DOHH2 (cell line): Measurements from ENCODE around the gene GAS6.

Experiments used
- H3F3A ChIP-seq: fragments of 200-600 bp; sonication (generic), shearing (Covaris generic); 2 replicates; pipeline ENCODE4 v1.6.0; 2016; ENCODE audit warnings: antibody characterized with exemption, mild to moderate bottlenecking; ENCODE audit not compliant: control insufficient read depth, insufficient read depth
- H3K27ac ChIP-seq: fragments of 200-600 bp; sonication (generic); 2 replicates; pipeline ENCODE4 v1.5.1; 2014; ENCODE audit warnings: low read depth, mild to moderate bottlenecking, low read length, moderate library complexity
- H3K27me3 ChIP-seq: fragments of 200-600 bp; sonication (generic); 2 replicates; pipeline ENCODE4 v1.6.1; 2014; ENCODE audit warnings: mild to moderate bottlenecking, low read length, mixed read lengths; ENCODE audit not compliant: control insufficient read depth
- H3K36me3 ChIP-seq: fragments of 200-600 bp; sonication (generic); 2 replicates; pipeline ENCODE4 v1.6.1; 2014; ENCODE audit warnings: mild to moderate bottlenecking, low read length, moderate library complexity, mixed read lengths; ENCODE audit not compliant: control insufficient read depth
- H3K4me1 ChIP-seq: fragments of 200-600 bp; sonication (generic); 2 replicates; pipeline ENCODE4 v1.6.1; 2014; ENCODE audit warnings: mild to moderate bottlenecking, low read length, mixed read lengths; ENCODE audit not compliant: control insufficient read depth
- H3K4me2 ChIP-seq: fragments of 200-600 bp; sonication (generic); 2 replicates; pipeline ENCODE4 v1.6.0; 2014; ENCODE audit warnings: mild to moderate bottlenecking, low read length, moderate library complexity
- H3K4me3 ChIP-seq: fragments of 200-600 bp; sonication (generic); 2 replicates; pipeline ENCODE4 v1.5.1; 2014; ENCODE audit warnings: mild to moderate bottlenecking, low read length, mixed read lengths
- H3K79me2 ChIP-seq: fragments of 200-600 bp; sonication (generic); 2 replicates; pipeline ENCODE4 v1.6.1; 2014; ENCODE audit warnings: mild to moderate bottlenecking, low read length, mixed read lengths; ENCODE audit not compliant: control insufficient read depth
- H3K9me2 ChIP-seq: fragments of 200-600 bp; sonication (generic); replicated peaks from 2 replicates; pipeline ENCODE4 v1.6.1; 2014; ENCODE audit warnings: mild to moderate bottlenecking, low read length, mixed read lengths; ENCODE audit not compliant: control insufficient read depth
- H3K9me3 ChIP-seq: fragments of 200-600 bp; sonication (generic); 2 replicates; pipeline ENCODE4 v1.6.1; 2014; ENCODE audit warnings: antibody characterized with exemption, low read length, mixed read lengths; ENCODE audit not compliant: control insufficient read depth, insufficient read depth
- H4K20me1 ChIP-seq: fragments of 200-600 bp; sonication (generic); 2 replicates; pipeline ENCODE4 v1.6.0; 2014; ENCODE audit warnings: low read depth, mild to moderate bottlenecking, antibody characterized with exemption, low read length, moderate library complexity; ENCODE audit not compliant: control insufficient read depth, insufficient read depth
- CTCF ChIP-seq: fragments of 200-600 bp; sonication (generic); IDR thresholded peaks from one replicate; pipeline ENCODE4 v1.5.1; 2014; ENCODE audit warnings: antibody characterized with exemption, mild to moderate bottlenecking, low read depth, low read length; ENCODE audit not compliant: poor library complexity, severe bottlenecking
- EZH2phosphoT487 ChIP-seq: fragments of 200-600 bp; sonication (generic); IDR thresholded peaks from 2 replicates; pipeline ENCODE4 v1.6.1; 2017; ENCODE audit warnings: borderline replicate concordance, mild to moderate bottlenecking, antibody characterized with exemption, low read length, moderate library complexity, mixed read lengths

The GAS6 gene

GRCh38 chr13:113856716-113857065 is 7.2 kb downstream of the GAS6 start:
- H3K27me3 ChIP-seq, result no peaks in the 10 kb centered on the region
- no peak overlapping the region for H3K4me2 ChIP-seq
- no peak overlapping the region for H3K27ac ChIP-seq
- no peaks in the 10 kb centered on the region for H4K20me1 ChIP-seq
- no peaks in the 10 kb centered on the region for H3K79me2 ChIP-seq
- TF ChIP-seq CTCF (no peak), EZH2phosphoT487 (no peak)
- no peaks in the 10 kb centered on the region for H3K36me3 ChIP-seq
- no peak overlapping the region for H3K4me3 ChIP-seq
- H3K9me2 ChIP-seq, result no peaks in the 10 kb centered on the region
- H3K4me1 ChIP-seq, result no peaks in the 10 kb centered on the region
- peaks cover 10% of the 10 kb centered on the region; the same call in 1 of the 2 replicates for H3F3A ChIP-seq
- H3K9me3 ChIP-seq, result peaks cover 15% of the 10 kb centered on the region

GRCh38 chr13:113855931-113856715 is 7.8 kb downstream of the GAS6 start:
- no peak overlapping the region for H3K4me2 ChIP-seq
- H3K9me2 ChIP-seq, result no peaks in the 10 kb centered on the region
- no peaks in the 10 kb centered on the region for H3K36me3 ChIP-seq
- peaks cover 10% of the 10 kb centered on the region; the same call in 1 of the 2 replicates for H3F3A ChIP-seq
- H3K27ac ChIP-seq, result no peak overlapping the region
- no peaks in the 10 kb centered on the region for H4K20me1 ChIP-seq
- no peaks in the 10 kb centered on the region for H3K79me2 ChIP-seq
- TF ChIP-seq CTCF (no peak), EZH2phosphoT487 (no peak)
- H3K4me1 ChIP-seq, result no peaks in the 10 kb centered on the region
- no peaks in the 10 kb centered on the region for H3K27me3 ChIP-seq
- peaks cover 15% of the 10 kb centered on the region for H3K9me3 ChIP-seq
- H3K4me3 ChIP-seq, result no peak overlapping the region

- Histone ChIP-seq H3K27me3 (no peaks in the 10 kb centered on the region; the same call in 1 of the 2 replicates), H3K4me3 (no peak overlapping the region), H3K4me2 (no peak overlapping the region), H3K9me3 (peaks cover 15% of the 10 kb centered on the region), H3K4me1 (no peaks in the 10 kb centered on the region), H4K20me1 (no peaks in the 10 kb centered on the region), H3K9me2 (no peaks in the 10 kb centered on the region), H3K27ac (no peak overlapping the region), H3K79me2 (no peaks in the 10 kb centered on the region), H3K36me3 (no peaks in the 10 kb centered on the region), H3F3A (peaks cover 10% of the 10 kb centered on the region; the same call in 1 of the 2 replicates)
- TF ChIP-seq CTCF, result no peak
- TF ChIP-seq EZH2phosphoT487, result no peak
Observed at GRCh38 chr13:113855012-113855921, 8.6 kb downstream of the GAS6 start.
